OCI-LY1 (cell line): ENCODE results near the gene SLC2A5.

ENCODE experiments used
- EZH2 ChIP-seq: fragments of 200-600 bp; sonication (generic), shearing (Covaris generic); IDR thresholded peaks from 2 replicates; pipeline ENCODE4 v1.8.0; 2017; ENCODE audit warnings: borderline replicate concordance, mixed run types, mild to moderate bottlenecking, antibody characterized with exemption, low read length, moderate library complexity, mixed read lengths
- TF ChIP-seq, protein P1 (sequence below): fragments of 200-600 bp; sonication (generic), shearing (Covaris generic); IDR thresholded peaks from 2 replicates; pipeline ENCODE4 v1.5.1; 2017; ENCODE audit warnings: mild to moderate bottlenecking, antibody characterized with exemption, low read length, moderate library complexity, mixed read lengths

GRCh38 chr1:9108056-9108665 is 38.7 kb upstream of the SLC2A5 start:
- TF ChIP-seq, protein P1, sequence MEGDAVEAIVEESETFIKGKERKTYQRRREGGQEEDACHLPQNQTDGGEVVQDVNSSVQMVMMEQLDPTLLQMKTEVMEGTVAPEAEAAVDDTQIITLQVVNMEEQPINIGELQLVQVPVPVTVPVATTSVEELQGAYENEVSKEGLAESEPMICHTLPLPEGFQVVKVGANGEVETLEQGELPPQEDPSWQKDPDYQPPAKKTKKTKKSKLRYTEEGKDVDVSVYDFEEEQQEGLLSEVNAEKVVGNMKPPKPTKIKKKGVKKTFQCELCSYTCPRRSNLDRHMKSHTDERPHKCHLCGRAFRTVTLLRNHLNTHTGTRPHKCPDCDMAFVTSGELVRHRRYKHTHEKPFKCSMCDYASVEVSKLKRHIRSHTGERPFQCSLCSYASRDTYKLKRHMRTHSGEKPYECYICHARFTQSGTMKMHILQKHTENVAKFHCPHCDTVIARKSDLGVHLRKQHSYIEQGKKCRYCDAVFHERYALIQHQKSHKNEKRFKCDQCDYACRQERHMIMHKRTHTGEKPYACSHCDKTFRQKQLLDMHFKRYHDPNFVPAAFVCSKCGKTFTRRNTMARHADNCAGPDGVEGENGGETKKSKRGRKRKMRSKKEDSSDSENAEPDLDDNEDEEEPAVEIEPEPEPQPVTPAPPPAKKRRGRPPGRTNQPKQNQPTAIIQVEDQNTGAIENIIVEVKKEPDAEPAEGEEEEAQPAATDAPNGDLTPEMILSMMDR = no peak
- no peak for TF ChIP-seq EZH2
